GM23248 (cell line): ENCODE measurements around the gene LCN15. TPM values are rescaled to one million over a fixed set of nuclear protein-coding genes. Genes with fewer than 3 reads are reported as not detected.

ENCODE experiments used
- DNase-seq: peaks from one replicate; pipeline ENCODE4 v3.0.0-alpha.2; 2015
- H2AFZ ChIP-seq: fragments of 200-600 bp; sonication (generic); 2 replicates; pipeline ENCODE4 v1.6.1; 2016; ENCODE audit warnings: antibody characterized with exemption
- H3F3A ChIP-seq: fragments of 200-600 bp; sonication (generic); 2 replicates; pipeline ENCODE4 v1.6.1; 2016; ENCODE audit warnings: mild to moderate bottlenecking, antibody characterized with exemption, mixed run types; ENCODE audit not compliant: insufficient read depth
- H3K27ac ChIP-seq: fragments of 200-600 bp; sonication (generic); 2 replicates; pipeline ENCODE4 v1.5.1; 2016; ENCODE audit warnings: mild to moderate bottlenecking
- H3K27me3 ChIP-seq: fragments of 200-600 bp; sonication (generic); replicated peaks from 2 replicates; pipeline ENCODE4 v1.6.1; 2016; ENCODE audit warnings: mild to moderate bottlenecking; ENCODE audit not compliant: insufficient read depth
- H3K36me3 ChIP-seq: fragments of 200-600 bp; sonication (generic); 2 replicates; pipeline ENCODE4 v1.6.1; 2016; ENCODE audit warnings: low read depth, mild to moderate bottlenecking
- H3K4me1 ChIP-seq: fragments of 200-600 bp; sonication (generic); 2 replicates; pipeline ENCODE4 v1.6.1; 2016; ENCODE audit warnings: mild to moderate bottlenecking; ENCODE audit not compliant: insufficient read depth
- H3K4me2 ChIP-seq: fragments of 200-600 bp; sonication (generic); one replicate; pipeline ENCODE4 v1.6.1; 2016; ENCODE audit warnings: mild to moderate bottlenecking; ENCODE audit not compliant: unreplicated experiment
- H3K4me3 ChIP-seq: fragments of 200-600 bp; sonication (generic); 2 replicates; pipeline ENCODE4 v1.5.1; 2016; ENCODE audit warnings: mild to moderate bottlenecking
- H3K79me2 ChIP-seq: fragments of 200-600 bp; sonication (generic); 2 replicates; pipeline ENCODE4 v1.6.1; 2016; ENCODE audit warnings: mild to moderate bottlenecking; ENCODE audit not compliant: insufficient read depth
- H3K9ac ChIP-seq: fragments of 200-600 bp; sonication (generic); 2 replicates; pipeline ENCODE4 v1.6.1; 2016; ENCODE audit warnings: mild to moderate bottlenecking
- H3K9me2 ChIP-seq: fragments of 200-600 bp; sonication (generic); 2 replicates; pipeline ENCODE4 v1.6.1; 2016; ENCODE audit warnings: mixed run types, mild to moderate bottlenecking, moderate library complexity; ENCODE audit not compliant: insufficient read depth
- H3K9me3 ChIP-seq: fragments of 200-600 bp; sonication (generic); one replicate; pipeline ENCODE4 v1.6.1; 2017; ENCODE audit warnings: low read depth
- H4K20me1 ChIP-seq: fragments of 200-600 bp; sonication (generic); 2 replicates; pipeline ENCODE4 v1.6.0; 2016; ENCODE audit not compliant: insufficient read depth
- EZH2 ChIP-seq: fragments of 200-600 bp; sonication (generic); IDR thresholded peaks from 2 replicates; pipeline ENCODE4 v1.6.1; 2018; ENCODE audit warnings: antibody characterized with exemption, mild to moderate bottlenecking; ENCODE audit not compliant: insufficient read depth, poor library complexity, severe bottlenecking
- EZH2phosphoT487 ChIP-seq: fragments of 200-600 bp; sonication (generic); IDR thresholded peaks from 2 replicates; pipeline ENCODE4 v1.6.1; 2018; ENCODE audit warnings: antibody characterized with exemption, moderate library complexity, mild to moderate bottlenecking, low read depth; ENCODE audit not compliant: insufficient read depth
- WGBS, 2 experiments: methylation state at CpG; one replicate each; pipeline ENCODE4 v1.1.6; 2015 to 2017; ENCODE audit warnings: low lambda C conversion rate in 2 of 2, low coverage in 1 of 2; ENCODE audit errors: missing lambda C conversion rate in 2 of 2; 5-methylcytosine and 5-hydroxymethylcytosine counted together
- in situ Hi-C: fragments of 300-500 bp; cut with MboI; formaldehyde crosslinking; loops from 2 replicates; pipeline ENCODE4 v1.15.0; 2020
- polyA plus RNA-seq: library from polyadenylated mRNA; unstranded; fragments of >200 nt; fragmentation: Nextera tagmentation; extraction: Ambion mirVana; gene quantifications from 2 replicates; pipeline ENCODE4 v1.2.1, GENCODE V29; 2016
- total RNA-seq: library from RNA; depleted of rRNA; stranded (reverse); fragments of >200 nt; shearing (Covaris generic); gene quantifications from 2 replicates; pipeline ENCODE4 v1.2.3, GENCODE V29; 2014; rRNA removed

LCN15 gene, protein sequence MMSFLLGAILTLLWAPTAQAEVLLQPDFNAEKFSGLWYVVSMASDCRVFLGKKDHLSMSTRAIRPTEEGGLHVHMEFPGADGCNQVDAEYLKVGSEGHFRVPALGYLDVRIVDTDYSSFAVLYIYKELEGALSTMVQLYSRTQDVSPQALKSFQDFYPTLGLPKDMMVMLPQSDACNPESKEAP
- total RNA-seq (not detected in 2 replicates), polyA plus RNA-seq (not detected in 2 replicates)

DNA sequence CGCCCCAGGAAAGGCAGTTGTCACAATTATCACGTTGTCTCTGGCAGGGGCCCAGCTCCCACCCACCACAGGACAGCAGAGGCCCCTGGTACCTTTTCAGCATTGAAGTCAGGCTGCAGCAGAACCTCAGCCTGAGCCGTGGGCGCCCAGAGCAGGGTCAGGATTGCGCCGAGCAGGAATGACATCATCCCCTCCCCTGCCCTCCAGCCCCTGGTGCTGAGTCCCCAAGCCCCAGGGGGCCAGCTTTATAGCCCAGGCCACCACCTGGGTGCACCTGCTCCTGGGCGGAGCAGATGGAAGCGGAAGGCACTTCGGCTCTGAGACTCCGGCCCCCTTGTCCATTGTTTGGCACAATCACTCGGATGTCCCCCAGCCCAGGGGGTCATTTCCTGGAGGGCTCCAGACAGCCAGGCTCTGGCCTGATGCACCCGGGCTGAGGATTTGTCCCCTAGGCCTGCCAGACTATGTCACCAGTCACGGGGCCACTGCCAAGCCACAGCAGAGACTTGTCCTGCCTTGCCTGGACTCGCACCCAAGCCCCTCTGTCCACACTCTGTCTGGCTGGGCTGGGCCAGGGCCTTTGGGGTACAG is at the start of gene LCN15:
TSS of gene LCN15 (minus strand) at position 218 of the 591 bp plus-strand sequence. CDS start at position 188, 30 bp downstream.
- Histone ChIP-seq H3K4me1 (no peaks in the 10 kb centered on the region), H3K27me3 (peaks cover 8% of the 10 kb centered on the region; the same call in 1 of the 2 replicates), H3K79me2 (no peaks in the 10 kb centered on the region), H3K27ac (no peak within 1 kb of the TSS), H3K4me3 (no peak within 1 kb of the TSS), H3K9me2 (no peaks in the 10 kb centered on the region), H2AFZ (no peak within 1 kb of the TSS), H3F3A (no peaks in the 10 kb centered on the region), H3K4me2 (no peak within 1 kb of the TSS), H3K9ac (no peak within 1 kb of the TSS), H4K20me1 (no peaks in the 10 kb centered on the region), H3K9me3 (no peaks in the 10 kb centered on the region), H3K36me3 (no peaks in the 10 kb centered on the region)
- TF ChIP-seq EZH2phosphoT487 (no peak), EZH2 (no peak)
- in situ Hi-C loops: no loop called here
- DNase-seq: no peak
- 64 to 69% methylated on average over 11 to 14 of the region's 14 CpGs for WGBS, 2 experiments

DNA sequence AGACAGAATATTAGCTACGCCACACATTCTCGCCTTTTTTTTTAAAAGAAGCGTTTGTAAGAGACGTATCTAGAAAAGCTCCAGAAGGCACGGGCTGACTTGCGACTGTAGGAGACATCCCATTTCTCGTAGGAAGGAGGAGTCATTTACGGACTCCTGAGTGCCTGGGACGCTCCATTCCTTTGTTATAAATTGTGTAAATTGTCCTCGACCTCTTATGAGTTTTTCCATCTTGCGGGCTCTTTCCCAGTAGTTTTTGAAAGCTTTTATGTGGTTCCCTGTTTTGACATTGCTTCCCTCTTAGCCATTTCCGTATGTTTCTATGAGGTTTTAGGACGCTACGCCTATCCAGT is 44.5 kb upstream of the LCN15 start:
- Histone ChIP-seq H3K36me3 (0 out of 2 replicates have a peak, but pooled peaks cover 7% of the 10 kb centered on the region), H3K27ac (peak overlapping the region; percentile 47), H3K9me2 (no peaks in the 10 kb centered on the region), H3K4me3 (peak overlapping the region; percentile 87), H3K27me3 (no peaks in the 10 kb centered on the region), H3K79me2 (peaks cover 58% of the 10 kb centered on the region), H3F3A (peaks cover 7% of the 10 kb centered on the region; the same call in 1 of the 2 replicates), H2AFZ (peak overlapping the region; percentile 61), H4K20me1 (no peaks in the 10 kb centered on the region), H3K4me2 (peak overlapping the region; percentile 85), H3K4me1 (peaks cover 12% of the 10 kb centered on the region; the same call in 1 of the 2 replicates), H3K9me3 (no peaks in the 10 kb centered on the region), H3K9ac (peak overlapping the region; percentile 93)
- DNase-seq: peak; percentile 75
- TF ChIP-seq EZH2 (no peak), EZH2phosphoT487 (no peak)
- in situ Hi-C loops: no loop called here
- WGBS, 2 experiments: 1 to 4% methylated on average over 14 of the region's 14 CpGs

DNA sequence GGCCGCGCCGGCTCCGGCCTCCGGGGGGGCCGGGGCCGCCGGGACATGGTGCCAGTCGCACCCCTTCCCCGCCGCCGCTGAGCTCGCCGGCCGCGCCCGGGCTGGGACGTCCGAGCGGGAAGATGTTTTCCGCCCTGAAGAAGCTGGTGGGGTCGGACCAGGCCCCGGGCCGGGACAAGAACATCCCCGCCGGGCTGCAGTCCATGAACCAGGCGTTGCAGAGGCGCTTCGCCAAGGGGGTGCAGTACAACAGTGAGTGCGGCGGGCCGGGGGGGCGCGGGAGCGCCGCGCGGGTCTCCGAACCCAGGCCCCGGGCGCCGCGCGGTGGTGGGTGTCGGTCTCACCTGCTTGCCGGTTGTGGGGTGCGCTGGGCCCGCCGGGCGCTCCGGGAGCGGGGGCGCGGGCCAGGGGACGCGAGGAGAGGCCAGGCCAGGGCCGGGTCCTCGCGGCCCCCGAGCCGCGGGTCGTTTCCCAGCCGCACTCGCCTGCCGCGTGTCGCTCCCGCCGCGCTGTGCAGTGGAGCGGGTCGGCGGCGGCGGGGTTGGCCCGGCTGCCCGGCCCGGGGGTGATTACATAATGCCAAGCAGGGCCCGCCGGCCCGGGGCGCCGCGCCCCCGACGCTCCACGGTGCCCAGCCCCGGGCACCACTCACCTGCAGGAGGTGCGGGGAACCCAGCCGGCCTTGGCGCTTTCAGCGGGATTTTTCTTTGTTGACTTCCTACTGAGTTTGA is 43.9 kb upstream of the LCN15 start:
- peak overlapping the region; percentile 85 for H3K4me2 ChIP-seq
- H3K9ac ChIP-seq: peak overlapping the region; percentile 93
- peak; percentile 57 for DNase-seq
- H3K9me3 ChIP-seq: no peaks in the 10 kb centered on the region
- WGBS, 2 experiments: 0 to 1% methylated on average over 48 to 71 of the region's 93 CpGs
- H3K9me2 ChIP-seq: no peaks in the 10 kb centered on the region
- H4K20me1 ChIP-seq: no peaks in the 10 kb centered on the region
- peak overlapping the region; percentile 61 for H2AFZ ChIP-seq
- no peaks in the 10 kb centered on the region for H3K27me3 ChIP-seq
- peak overlapping the region; percentile 47 for H3K27ac ChIP-seq
- TF ChIP-seq EZH2phosphoT487 (no peak), EZH2 (no peak)
- H3K79me2 ChIP-seq: peaks cover 53% of the 10 kb centered on the region
- in situ Hi-C loops: no loop called here
- peaks cover 12% of the 10 kb centered on the region; the same call in 1 of the 2 replicates for H3K4me1 ChIP-seq
- peak overlapping the region; percentile 87 for H3K4me3 ChIP-seq
- 0 out of 2 replicates have a peak, but pooled peaks cover 7% of the 10 kb centered on the region for H3K36me3 ChIP-seq
- H3F3A ChIP-seq: peaks cover 7% of the 10 kb centered on the region; the same call in 1 of the 2 replicates
